Esophagus squamous epithelium (tissue), 5 donors: ENCODE results near the gene ARV1. TPM values are rescaled to one million over a fixed set of nuclear protein-coding genes. Genes with fewer than 3 reads are reported as not detected.
"Not testable (repeated sequence)": the region's sequence is repeated elsewhere in the genome, so short reads cannot be mapped to it uniquely, and the experiment has no call there.

ENCODE experiments used
- DNase-seq: peaks from one replicate; lab custom pipeline; 2025; lab: John Stamatoyannopoulos, UW
- H3K27ac ChIP-seq, 4 donors: fragments of 200-600 bp; sonication (generic); one replicate each; pipeline ENCODE4 v1.5.1; 2016 to 2019; ENCODE audit warnings: mild to moderate bottlenecking in 1 of 4
- H3K27me3 ChIP-seq, 4 donors: fragments of 200-600 bp; sonication (generic); 1 replicate in 3 of 4; 2 replicates in 1 of 4; pipeline versions ENCODE4 v1.5.1 to v1.6.0; 2017 to 2021; ENCODE audit warnings: antibody characterized with exemption in 1 of 4
- H3K36me3 ChIP-seq, 3 donors: fragments of 200-600 bp; sonication (generic); one replicate each; pipeline ENCODE4 v1.5.1; 2016 to 2019
- H3K4me1 ChIP-seq, 3 donors: fragments of 200-600 bp; sonication (generic); one replicate each; pipeline ENCODE4 v1.5.1; 2017 to 2019
- H3K4me3 ChIP-seq, 4 donors: fragments of 200-600 bp; sonication (generic); 1 replicate in 3 of 4; 2 replicates in 1 of 4; pipeline ENCODE4 v1.5.1; 2016 to 2019; ENCODE audit warnings: mild to moderate bottlenecking in 2 of 4, moderate library complexity in 1 of 4
- H3K9me3 ChIP-seq, 3 donors: fragments of 200-600 bp; sonication (generic); one replicate each; pipeline ENCODE4 v1.5.1; 2016 to 2019
- CTCF ChIP-seq, 6 experiments: fragments of 450-650 bp in 4 of 6; fragments of 200-600 bp in 2 of 6; sonication (generic) in 2 of 6; IDR thresholded peaks; one replicate each; pipeline ENCODE4 v1.5.1; 2016 to 2019; ENCODE audit warnings: antibody characterized with exemption in 6 of 6, mild to moderate bottlenecking in 4 of 6, moderate library complexity in 4 of 6
- POLR2A ChIP-seq, 4 donors: fragments of 450-650 bp; IDR thresholded peaks; one replicate each; pipeline ENCODE4 v1.6.1; 2017; ENCODE audit warnings: antibody characterized with exemption in 4 of 4, mild to moderate bottlenecking in 4 of 4, moderate library complexity in 3 of 4
- WGBS, 2 donors: methylation state at CpG; one replicate each; pipeline ENCODE4 v1.1.5; 2018; 5-methylcytosine and 5-hydroxymethylcytosine counted together
- intact Hi-C: fragments of 100-400 bp; cut with DNase I; formaldehyde crosslinking; loops from one replicate; pipeline ENCODE4 v1.15.0; 2022
- total RNA-seq, 4 donors: library from RNA; depleted of rRNA; stranded (reverse); fragments of >200 nt; gene quantifications; one replicate each; pipeline ENCODE4 v1.1.0, GENCODE V29; 2016
- donor health status: DM: yes; HTN: yes; CAD: no.

ARV1 gene
- total RNA-seq, 4 donors from 2014 or later: 12.5 to 24.7 (median 23.0) TPM

- TF ChIP-seq POLR2A (IDR thresholded peaks at IDR 0.05) (no peak), CTCF (IDR thresholded peaks at IDR 0.05) (no peak)
- Histone ChIP-seq H3K36me3 (peaks cover 18 to 74% (median 31%) of the 10 kb centered on the region in 3 donors), H3K9me3 (peaks cover 0 to 25% (median 6%) of the 10 kb centered on the region in 3 donors), H3K4me3 (no peak overlapping the region), H3K4me1 (no peaks in the 10 kb centered on the region), H3K27ac (no peak overlapping the region), H3K27me3 (no peaks in the 10 kb centered on the region)
- intact Hi-C loops: no loop called here
- no peak for DNase-seq
- WGBS, 2 donors: 96 to 98% methylated on average over 4 of the region's 4 CpGs
These were observed 21.3 kb downstream of the ARV1 start for GRCh38 chr1:231000201-231000600.

GRCh38 chr1:231000639-231001038, 21.7 kb downstream of the ARV1 start:
- no peak overlapping the region for H3K4me3 ChIP-seq
- 86 to 100% methylated on average over 1 of the region's 1 CpG for WGBS, 2 donors
- H3K36me3 ChIP-seq: peaks cover 18 to 69% (median 31%) of the 10 kb centered on the region in 3 donors
- no peak for DNase-seq
- intact Hi-C loops: no loop called here
- no peaks in the 10 kb centered on the region for H3K27me3 ChIP-seq
- no peak for TF ChIP-seq CTCF (IDR thresholded peaks at IDR 0.05)
- TF ChIP-seq POLR2A (IDR thresholded peaks at IDR 0.05): no peak
- no peak overlapping the region for H3K27ac ChIP-seq
- H3K4me1 ChIP-seq: no peaks in the 10 kb centered on the region
- H3K9me3 ChIP-seq: peaks cover 0 to 28% (median 6%) of the 10 kb centered on the region in 3 donors

GRCh38 chr1:231001892-231002291, 23.0 kb downstream of the ARV1 start:
- no peak for DNase-seq
- H3K4me3 ChIP-seq: no peak overlapping the region
- H3K27ac ChIP-seq: no peak overlapping the region
- peaks cover 18 to 57% (median 31%) of the 10 kb centered on the region in 3 donors for H3K36me3 ChIP-seq
- intact Hi-C loops: no loop called here
- no peaks in the 10 kb centered on the region for H3K4me1 ChIP-seq
- H3K9me3 ChIP-seq: peaks cover 0 to 38% (median 10%) of the 10 kb centered on the region in 3 donors
- TF ChIP-seq CTCF (IDR thresholded peaks at IDR 0.05) (no peak), POLR2A (IDR thresholded peaks at IDR 0.05) (no peak)
- H3K27me3 ChIP-seq: no peaks in the 10 kb centered on the region

- H3K9me3 ChIP-seq: peaks cover 0 to 44% (median 10%) of the 10 kb centered on the region in 3 donors
- H3K36me3 ChIP-seq, H3K27me3 ChIP-seq, H3K4me1 ChIP-seq, intact Hi-C loops, DNase-seq, H3K4me3 ChIP-seq, H3K27ac ChIP-seq: not testable (repeated sequence)
- WGBS, 2 donors: 55 to 60% methylated on average over 1 of the region's 1 CpG
These were observed 28.6 kb downstream of the ARV1 start for GRCh38 chr1:231007535-231007934.

GRCh38 chr1:231011360-231011759, 32.5 kb downstream of the ARV1 start:
- no peak for TF ChIP-seq CTCF (IDR thresholded peaks at IDR 0.05)
- 79 to 88% methylated on average over 2 of the region's 2 CpGs for WGBS, 2 donors

GRCh38 chr1:231011963-231012362, 33.1 kb downstream of the ARV1 start:
- WGBS, 2 donors: 89 to 91% methylated on average over 5 of the region's 5 CpGs
- H3K4me1 ChIP-seq: peaks cover 0 to 32% (median 6%) of the 10 kb centered on the region in 3 donors
- no peak overlapping the region for H3K4me3 ChIP-seq
- no peak overlapping the region for H3K27ac ChIP-seq
- no peak for DNase-seq
- peaks cover 0 to 5% (median 0%) of the 10 kb centered on the region in 3 donors for H3K9me3 ChIP-seq
- intact Hi-C loops: no loop called here
- H3K36me3 ChIP-seq: no peaks in the 10 kb centered on the region
- TF ChIP-seq CTCF (IDR thresholded peaks at IDR 0.05) (no peak), POLR2A (IDR thresholded peaks at IDR 0.05) (no peak)
- no peaks in the 10 kb centered on the region for H3K27me3 ChIP-seq

More at GRCh38 chr1:231011360-231011759, 32.5 kb downstream of the ARV1 start:
- DNase-seq: no peak
- intact Hi-C loops: no loop called here
- peaks cover 0 to 9% (median 0%) of the 10 kb centered on the region in 3 donors for H3K9me3 ChIP-seq
- H3K27ac ChIP-seq: no peak overlapping the region
- H3K27me3 ChIP-seq: no peaks in the 10 kb centered on the region
- H3K4me1 ChIP-seq: peaks cover 0 to 26% (median 3%) of the 10 kb centered on the region in 3 donors
- H3K4me3 ChIP-seq: no peak overlapping the region
- H3K36me3 ChIP-seq: no peaks in the 10 kb centered on the region
